GM23338 (cell line): ENCODE results near the gene SMOC2. TPM values are rescaled to one million over a fixed set of nuclear protein-coding genes. Genes with fewer than 3 reads are reported as not detected.

ENCODE experiments used
- ATAC-seq: fragments of 200-7000 bp; cut with Tn5 transposase; 3 replicates; pipeline ENCODE4 v1.9.1; 2020
- DNase-seq: peaks from one replicate; pipeline ENCODE4 v3.0.0-alpha.2; 2015; ENCODE audit warnings: low spot score
- H2AFZ ChIP-seq: fragments of 200-600 bp; sonication (generic); 2 replicates; pipeline ENCODE4 v1.8.0; 2016; ENCODE audit warnings: antibody characterized with exemption, mild to moderate bottlenecking, moderate library complexity
- H3F3A ChIP-seq: fragments of 200-600 bp; sonication (generic); replicated peaks from 2 replicates; pipeline ENCODE4 v1.8.0; 2017; ENCODE audit warnings: antibody characterized with exemption, mixed run types, low read depth
- H3K27ac ChIP-seq: fragments of 200-600 bp; sonication (generic); 2 replicates; pipeline ENCODE4 v1.6.1; 2016; ENCODE audit warnings: low read depth
- H3K27me3 ChIP-seq: fragments of 200-600 bp; sonication (generic); 2 replicates; pipeline ENCODE4 v1.8.0; 2016; ENCODE audit warnings: mild to moderate bottlenecking, mixed run types, moderate library complexity; ENCODE audit not compliant: insufficient read depth
- H3K36me3 ChIP-seq: fragments of 200-600 bp; sonication (generic); 2 replicates; pipeline ENCODE4 v1.8.0; 2016; ENCODE audit warnings: mild to moderate bottlenecking; ENCODE audit not compliant: insufficient read depth
- H3K4me1 ChIP-seq: fragments of 200-600 bp; sonication (generic); 2 replicates; pipeline ENCODE4 v1.8.0; 2016; ENCODE audit warnings: mild to moderate bottlenecking, moderate library complexity; ENCODE audit not compliant: insufficient read depth
- H3K4me2 ChIP-seq: fragments of 200-600 bp; sonication (generic); 2 replicates; pipeline ENCODE4 v1.7.1; 2017; ENCODE audit warnings: mixed run types
- H3K4me3 ChIP-seq: fragments of 200-600 bp; sonication (generic); 2 replicates; pipeline ENCODE4 v1.6.1; 2016; ENCODE audit warnings: mixed run types
- H3K79me2 ChIP-seq: fragments of 200-600 bp; sonication (generic); replicated peaks from 2 replicates; pipeline ENCODE4 v1.8.0; 2017; ENCODE audit warnings: mild to moderate bottlenecking; ENCODE audit not compliant: insufficient read depth
- H3K9me2 ChIP-seq: fragments of 200-600 bp; sonication (generic); 2 replicates; pipeline ENCODE4 v1.8.0; 2017; ENCODE audit not compliant: insufficient read depth
- H4K20me1 ChIP-seq: fragments of 200-600 bp; sonication (generic); replicated peaks from 2 replicates; pipeline ENCODE4 v1.8.0; 2017; ENCODE audit warnings: mild to moderate bottlenecking; ENCODE audit not compliant: insufficient read depth
- H3K27ac Mint-ChIP-seq: 2 replicates; pipeline ENCODE4 v1.8.0; 2020; ENCODE audit warnings: inconsistent platforms, mild to moderate bottlenecking, moderate library complexity, mixed read lengths
- H3K27me3 Mint-ChIP-seq: 3 replicates; pipeline ENCODE4 v1.8.0; 2022; ENCODE audit warnings: low read depth, mild to moderate bottlenecking, moderate library complexity, mixed read lengths, inconsistent platforms; ENCODE audit not compliant: insufficient read depth, poor library complexity
- H3K36me3 Mint-ChIP-seq: 3 replicates; pipeline ENCODE4 v1.8.0; 2021; ENCODE audit warnings: low read depth, mild to moderate bottlenecking, inconsistent platforms, moderate library complexity, mixed read lengths
- H3K4me1 Mint-ChIP-seq: 3 replicates; pipeline ENCODE4 v1.8.0; 2020; ENCODE audit warnings: mild to moderate bottlenecking, inconsistent platforms, mixed read lengths
- H3K4me3 Mint-ChIP-seq: 3 replicates; pipeline ENCODE4 v1.8.0; 2021; ENCODE audit warnings: moderate library complexity, mild to moderate bottlenecking, inconsistent platforms, mixed read lengths
- H3K9me3 Mint-ChIP-seq: 3 replicates; pipeline ENCODE4 v1.8.0; 2020; ENCODE audit warnings: moderate library complexity, mild to moderate bottlenecking, inconsistent platforms, mixed read lengths
- CREB1 ChIP-seq: fragments of 250-450 bp; sonication (Bioruptor Pico); IDR thresholded peaks from 2 replicates; pipeline ENCODE4 v1.5.0; 2020; ENCODE audit warnings: low read depth, mild to moderate bottlenecking, moderate library complexity
- CTCF ChIP-seq, 2 experiments: fragments of 200-600 bp in 1 of 2; sonication (generic) in 1 of 2; conservative IDR thresholded peaks; 2 replicates each; pipeline versions ENCODE4 v1.5.1 to v1.6.1; 2016 to 2017; ENCODE audit warnings: antibody characterized with exemption in 2 of 2, low read depth in 2 of 2, mild to moderate bottlenecking in 2 of 2, moderate library complexity in 1 of 2
- ETS1 ChIP-seq: IDR thresholded peaks from 2 replicates; pipeline ENCODE4 v1.6.1; 2016; ENCODE audit warnings: antibody characterized with exemption
- EZH2 ChIP-seq: fragments of 200-600 bp; sonication (generic); IDR thresholded peaks from one replicate; pipeline ENCODE4 v1.8.0; 2017; ENCODE audit warnings: antibody characterized with exemption, mild to moderate bottlenecking, low read depth; ENCODE audit not compliant: unreplicated experiment
- EZH2phosphoT487 ChIP-seq: fragments of 200-600 bp; sonication (generic); IDR thresholded peaks from one replicate; pipeline ENCODE4 v1.8.1; 2018; ENCODE audit warnings: antibody characterized with exemption; ENCODE audit not compliant: unreplicated experiment
- JUNB ChIP-seq: IDR thresholded peaks from one replicate; pipeline ENCODE4 v1.6.1; 2016; ENCODE audit warnings: antibody characterized with exemption; ENCODE audit not compliant: unreplicated experiment
- NANOG ChIP-seq: IDR thresholded peaks from 2 replicates; pipeline ENCODE4 v1.6.1; 2016; ENCODE audit warnings: antibody characterized with exemption, borderline replicate concordance
- POLR2AphosphoS5 ChIP-seq: IDR thresholded peaks from 2 replicates; pipeline ENCODE4 v1.6.1; 2016; ENCODE audit warnings: antibody characterized with exemption, low read depth
- ZNF114 ChIP-seq: fragments of 250-450 bp; sonication (Bioruptor Pico); IDR thresholded peaks from 2 replicates; pipeline ENCODE4 v1.5.0; 2020; ENCODE audit warnings: mild to moderate bottlenecking, moderate library complexity
- ZNF331 ChIP-seq: fragments of 250-450 bp; sonication (Bioruptor Pico); IDR thresholded peaks from 2 replicates; pipeline ENCODE4 v1.5.0; 2020; ENCODE audit warnings: low read depth, mild to moderate bottlenecking, moderate library complexity
- ZNF462 ChIP-seq: fragments of 250-450 bp; sonication (Bioruptor Pico); IDR thresholded peaks from 2 replicates; pipeline ENCODE4 v1.5.0; 2020; ENCODE audit warnings: mild to moderate bottlenecking, moderate library complexity
- polyA plus RNA-seq: library from polyadenylated mRNA; unstranded; fragments of >200 nt; fragmentation: Nextera tagmentation; extraction: Ambion mirVana; gene quantifications from 2 replicates; pipeline ENCODE4 v1.2.1, GENCODE V29; 2016
- total RNA-seq: library from RNA; depleted of rRNA; stranded (reverse); fragments of >200 nt; shearing (Covaris generic); gene quantifications from 2 replicates; pipeline ENCODE4 v1.2.3, GENCODE V29; 2014

The SMOC2 gene
- total and polyA plus RNA-seq, 2 experiments from 2014 or later, result 4.3 to 6.5 TPM

DNA sequence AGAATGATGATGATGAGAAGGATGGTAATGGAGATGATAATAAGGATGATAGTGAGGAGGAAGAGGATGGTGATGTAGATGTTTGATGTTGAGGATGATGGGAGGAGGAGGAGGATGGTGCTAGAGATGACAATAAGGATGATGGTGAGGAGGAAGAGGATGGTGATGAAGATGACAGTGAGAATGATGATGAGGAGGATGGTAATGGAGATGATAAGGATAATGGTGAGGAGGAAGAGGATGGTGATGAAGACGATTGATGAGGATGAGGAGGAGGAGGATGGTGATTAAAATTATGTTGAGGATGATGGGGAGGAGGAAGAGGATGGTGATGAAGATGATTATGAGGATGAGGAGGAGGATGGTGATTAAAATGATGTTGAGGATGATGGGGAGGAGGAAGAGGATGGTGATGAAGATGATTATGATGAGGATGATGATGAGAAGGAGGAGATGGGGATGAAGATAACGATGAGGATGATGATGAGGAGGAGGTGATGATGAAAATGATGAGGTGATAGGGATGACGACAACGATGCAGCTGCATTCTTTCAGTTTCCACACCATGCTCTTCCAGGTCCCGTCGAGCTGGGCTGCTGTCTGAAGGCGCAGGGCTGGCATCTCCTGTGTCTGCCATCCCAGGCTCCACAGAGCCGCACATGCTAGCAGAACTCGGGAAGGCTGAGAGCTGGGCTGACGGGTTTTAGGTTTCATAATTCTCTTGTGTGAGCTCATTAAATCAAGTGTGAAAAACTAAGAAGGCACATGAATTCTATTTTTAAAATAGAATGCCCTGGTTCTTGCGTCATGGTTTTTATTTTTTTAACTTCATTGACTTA lies 274.9 kb downstream of the SMOC2 start:
- Mint-ChIP-seq H3K36me3 (peaks cover 30% of the 10 kb centered on the region), H3K9me3 (peaks cover 27% of the 10 kb centered on the region), H3K27me3 (peaks cover 9% of the 10 kb centered on the region), H3K4me1 (no peaks in the 10 kb centered on the region; the same call in 2 of the 3 replicates), H3K4me3 (no peak overlapping the region), H3K27ac (no peak overlapping the region)
- Histone ChIP-seq H4K20me1 (no peaks in the 10 kb centered on the region), H3K27me3 (no peaks in the 10 kb centered on the region), H3K4me3 (no peak overlapping the region), H2AFZ (no peak overlapping the region), H3K79me2 (no peaks in the 10 kb centered on the region), H3K36me3 (no peaks in the 10 kb centered on the region), H3F3A (no peaks in the 10 kb centered on the region), H3K27ac (no peak overlapping the region), H3K4me1 (no peaks in the 10 kb centered on the region), H3K4me2 (no peak overlapping the region), H3K9me2 (peaks cover 9% of the 10 kb centered on the region; the same call in 1 of the 2 replicates)
- DNase-seq (no peak), ATAC-seq (no peak)
- TF ChIP-seq POLR2AphosphoS5 (no peak), ETS1 (no peak), ZNF331 (CRISPR knock-in tag) (no peak), CREB1 (CRISPR knock-in tag) (no peak), CTCF (conservative IDR thresholded peaks at IDR 0.05; ENCODE audit: low read depth in 2 of 2) (no peak), EZH2 (no peak), ZNF114 (CRISPR knock-in tag) (no peak)

DNA sequence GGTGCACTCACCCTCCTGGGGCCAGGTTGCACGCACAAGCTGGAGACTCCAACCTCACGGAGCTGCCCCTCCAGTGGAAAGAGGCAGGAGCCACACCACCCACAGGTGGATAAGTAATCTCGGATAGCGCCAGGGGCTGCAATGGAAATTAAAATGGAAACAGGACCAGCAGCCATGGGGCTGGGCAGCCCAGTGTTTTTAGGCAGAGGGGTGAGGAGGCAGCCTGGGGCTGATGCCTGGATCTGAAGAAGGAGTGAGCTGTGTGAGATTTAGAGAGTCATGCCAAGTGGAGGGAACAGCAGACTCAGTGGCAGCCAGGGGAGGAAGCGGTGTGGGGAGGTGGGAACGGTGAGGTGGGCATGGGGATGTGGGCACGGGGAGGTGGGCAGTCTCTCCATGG lies 275.6 kb downstream of the SMOC2 start:
- no peak overlapping the region for H3K4me3 Mint-ChIP-seq
- no peaks in the 10 kb centered on the region for H3K27me3 ChIP-seq
- H3K4me1 ChIP-seq, result no peaks in the 10 kb centered on the region
- DNase-seq (no peak), ATAC-seq (no peak)
- H3K79me2 ChIP-seq, result no peaks in the 10 kb centered on the region
- no peak overlapping the region for H2AFZ ChIP-seq
- peaks cover 27% of the 10 kb centered on the region for H3K36me3 Mint-ChIP-seq
- H3K4me1 Mint-ChIP-seq, result no peaks in the 10 kb centered on the region; the same call in 2 of the 3 replicates
- no peaks in the 10 kb centered on the region for H3F3A ChIP-seq
- H3K27me3 Mint-ChIP-seq, result peaks cover 7% of the 10 kb centered on the region
- H3K4me2 ChIP-seq, result no peak overlapping the region
- no peak overlapping the region for H3K27ac Mint-ChIP-seq
- no peak overlapping the region for H3K27ac ChIP-seq
- no peak overlapping the region for H3K4me3 ChIP-seq
- H3K36me3 ChIP-seq, result no peaks in the 10 kb centered on the region
- H4K20me1 ChIP-seq, result no peaks in the 10 kb centered on the region
- H3K9me3 Mint-ChIP-seq, result peaks cover 31% of the 10 kb centered on the region
- H3K9me2 ChIP-seq, result peaks cover 9% of the 10 kb centered on the region; the same call in 1 of the 2 replicates
- TF ChIP-seq NANOG (no peak), JUNB (no peak), ZNF462 (CRISPR knock-in tag) (no peak), ZNF331 (CRISPR knock-in tag) (no peak), CREB1 (CRISPR knock-in tag) (no peak), EZH2 (no peak), EZH2phosphoT487 (no peak)
